ENCODE data around the gene PPP1R15A.
"Not testable (repeated sequence)": the region's sequence is repeated elsewhere in the genome, so short reads cannot be mapped to it uniquely, and the experiment has no call there.

The PPP1R15A gene

GRCh38 chr19:48872182-48872883 is at the start of gene PPP1R15A:
Gene PPP1R15A (plus strand): TSS chr19:48872421. CDS start chr19:48873234, 813 bp downstream.
- DNase-seq (ENCODE audit: low read depth): peak; percentile 97

GRCh38 chr19:48822514-48822913 is 49.7 kb upstream of the PPP1R15A start:
- no peak for DNase-seq (ENCODE audit: low read depth)

DNA sequence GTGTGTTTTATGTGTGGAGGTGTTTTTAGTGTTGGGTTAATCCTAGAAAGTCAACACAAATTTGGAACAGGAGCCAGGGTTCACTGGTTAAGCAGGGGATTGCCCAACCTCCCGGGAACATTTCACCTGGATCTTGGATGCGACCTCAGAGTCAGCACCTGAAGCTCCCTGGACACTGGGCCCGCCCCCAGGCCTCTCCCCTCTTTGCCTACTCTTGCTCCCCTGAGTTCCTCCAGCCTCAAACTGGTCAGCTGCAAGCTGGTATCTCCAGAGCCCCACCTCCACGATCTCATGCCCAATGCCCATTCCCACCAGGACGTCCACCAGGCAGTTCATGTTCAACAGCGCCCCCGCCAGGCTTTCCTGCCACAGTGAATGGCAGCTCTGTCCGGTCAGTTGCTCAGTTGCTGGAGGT is 45.6 kb upstream of the PPP1R15A start:
- DNase-seq (ENCODE audit: low read depth): no peak

DNA sequence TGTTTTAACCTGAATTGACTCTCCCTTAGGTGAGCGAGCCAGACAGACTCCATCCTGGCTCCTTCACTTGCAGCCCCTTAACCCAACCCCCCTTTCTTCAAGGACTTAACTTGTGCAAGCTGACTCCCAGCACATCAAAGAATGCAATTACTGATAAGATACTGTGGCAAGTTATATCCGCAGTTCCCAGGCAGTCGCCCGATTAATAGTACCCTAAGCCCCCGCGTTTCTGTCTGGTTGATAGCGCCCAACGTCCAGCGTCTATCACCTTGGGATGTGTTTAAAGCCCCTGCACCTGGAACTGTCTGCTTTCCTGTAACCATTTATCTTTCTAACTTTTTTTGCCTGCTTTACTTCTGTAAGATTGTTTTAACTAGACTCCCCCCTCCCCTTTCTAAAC is 42.1 kb upstream of the PPP1R15A start:
- DNase-seq (ENCODE audit: low read depth): no peak

DNA sequence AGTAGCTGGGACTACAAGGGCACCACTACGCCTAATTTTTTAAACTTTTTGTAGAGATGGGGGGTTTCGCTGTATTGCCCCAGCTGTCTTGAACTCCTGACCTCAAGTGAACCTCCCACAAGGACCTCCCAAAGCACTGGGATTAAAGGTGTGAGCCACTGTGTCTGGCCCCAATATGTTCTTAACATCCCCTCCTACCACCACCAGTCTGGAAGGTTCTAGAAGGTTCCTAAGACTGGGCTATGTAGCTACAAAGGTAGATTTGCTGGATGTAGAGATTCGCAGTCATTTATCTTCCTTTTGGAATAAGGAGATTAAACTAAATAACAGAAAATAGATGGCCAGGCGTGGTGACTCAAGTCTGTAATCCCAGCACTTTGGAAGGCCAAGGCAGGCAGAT is 41.3 kb upstream of the PPP1R15A start:
- no peak for DNase-seq (ENCODE audit: low read depth)

DNA sequence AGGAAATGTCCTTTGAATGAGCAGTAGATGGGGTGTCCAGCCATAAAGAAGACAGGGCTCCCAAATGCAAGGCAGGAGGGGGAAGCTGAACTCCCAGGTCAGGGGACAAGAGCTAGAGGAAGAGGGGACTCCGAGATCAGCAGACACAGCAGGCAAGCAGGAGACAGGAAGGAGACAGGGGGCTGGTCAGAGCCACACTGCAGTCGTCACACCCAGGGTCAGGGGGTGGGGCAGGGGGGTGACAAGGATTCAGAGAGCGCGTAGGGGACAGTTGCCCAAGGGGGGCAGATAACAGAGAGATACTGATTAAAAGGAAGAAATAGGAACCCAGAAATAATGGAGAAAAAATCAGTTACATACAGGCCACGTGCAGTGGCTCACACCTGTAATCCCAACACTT is 39.2 kb upstream of the PPP1R15A start:
- DNase-seq (ENCODE audit: low read depth): no peak

- no peak for DNase-seq (ENCODE audit: low read depth)
Measured at GRCh38 chr19:48833977-48834376, 38.2 kb upstream of the PPP1R15A start.

- peak; percentile 85 for DNase-seq (ENCODE audit: low read depth)
Measured at GRCh38 chr19:48835734-48836088, 36.5 kb upstream of the PPP1R15A start.

- no peak for DNase-seq (ENCODE audit: low read depth)
Measured at GRCh38 chr19:48836089-48837017, 35.9 kb upstream of the PPP1R15A start, which contains the start of gene HSD17B14. Gene HSD17B14 (minus strand): TSS chr19:48836491. CDS start chr19:48836411, 80 bp downstream.

- peak; percentile 53 for DNase-seq (ENCODE audit: low read depth)
Measured at GRCh38 chr19:48837051-48837524, 35.1 kb upstream of the PPP1R15A start.

DNA sequence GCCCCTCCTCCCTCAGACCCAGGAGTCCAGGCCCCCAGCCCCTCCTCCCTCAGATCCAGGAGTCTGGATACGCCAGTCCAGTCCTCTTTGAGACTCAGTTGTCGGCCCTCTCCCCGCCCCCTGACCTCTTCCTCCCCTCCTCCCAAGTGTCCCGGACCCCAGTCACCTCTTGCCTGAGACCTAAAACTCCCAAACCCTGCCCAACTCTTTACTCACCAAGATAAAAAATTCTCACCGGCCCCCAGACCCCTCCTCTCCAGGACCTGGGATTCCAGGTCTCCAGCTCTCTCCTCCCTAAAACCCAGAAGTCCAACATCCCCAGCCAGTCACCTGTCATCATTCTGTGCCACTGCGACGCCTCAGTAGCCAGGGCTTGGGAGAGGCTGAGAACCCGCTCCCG is 34.5 kb upstream of the PPP1R15A start:
- no peak for DNase-seq (ENCODE audit: low read depth)

GRCh38 chr19:48841047-48841446 is 31.2 kb upstream of the PPP1R15A start:
- no peak for DNase-seq (ENCODE audit: low read depth)

GRCh38 chr19:48841571-48841970 is 30.6 kb upstream of the PPP1R15A start:
- no peak for DNase-seq (ENCODE audit: low read depth)

DNA sequence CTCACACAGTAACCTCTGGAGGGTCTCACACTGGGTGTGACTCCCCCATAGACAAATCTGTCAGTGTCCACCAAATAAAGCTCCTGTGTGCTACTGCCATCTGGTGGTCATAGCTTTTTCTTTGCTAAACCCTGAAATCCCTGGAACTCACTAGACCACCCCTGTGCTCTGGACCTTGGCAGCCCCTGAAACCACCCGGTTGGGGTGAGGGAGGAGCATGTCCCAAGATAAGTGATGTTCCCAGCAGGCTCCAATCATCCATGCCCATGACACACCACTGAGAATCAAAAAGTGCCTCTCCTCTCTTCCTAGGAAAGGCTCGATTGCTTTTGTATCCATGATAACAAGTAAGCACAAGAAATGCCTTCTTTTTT is 29.4 kb upstream of the PPP1R15A start:
- DNase-seq (ENCODE audit: low read depth): no peak

DNA sequence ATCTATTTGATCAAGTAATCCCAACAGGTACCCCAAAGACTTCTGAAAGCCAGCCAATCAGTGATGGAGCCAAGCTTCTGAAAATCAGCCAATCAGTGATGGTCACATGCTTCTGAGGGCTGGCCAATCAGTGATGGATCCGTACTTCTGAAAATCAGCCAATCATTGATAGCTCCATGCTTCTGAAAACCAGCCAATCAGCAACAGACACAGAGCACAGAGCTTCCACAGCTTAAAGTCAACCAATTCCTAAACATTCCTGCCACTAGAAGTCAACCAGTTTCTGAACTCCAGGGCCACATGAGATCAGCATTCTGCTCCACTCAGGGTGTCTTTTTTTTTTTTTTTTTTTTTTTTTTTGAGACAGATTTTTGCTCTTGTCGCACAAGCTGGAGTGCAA is 27.7 kb upstream of the PPP1R15A start:
- DNase-seq (ENCODE audit: low read depth): no peak

- DNase-seq (ENCODE audit: low read depth): no peak
Measured at GRCh38 chr19:48845384-48845783, 26.8 kb upstream of the PPP1R15A start.

DNA sequence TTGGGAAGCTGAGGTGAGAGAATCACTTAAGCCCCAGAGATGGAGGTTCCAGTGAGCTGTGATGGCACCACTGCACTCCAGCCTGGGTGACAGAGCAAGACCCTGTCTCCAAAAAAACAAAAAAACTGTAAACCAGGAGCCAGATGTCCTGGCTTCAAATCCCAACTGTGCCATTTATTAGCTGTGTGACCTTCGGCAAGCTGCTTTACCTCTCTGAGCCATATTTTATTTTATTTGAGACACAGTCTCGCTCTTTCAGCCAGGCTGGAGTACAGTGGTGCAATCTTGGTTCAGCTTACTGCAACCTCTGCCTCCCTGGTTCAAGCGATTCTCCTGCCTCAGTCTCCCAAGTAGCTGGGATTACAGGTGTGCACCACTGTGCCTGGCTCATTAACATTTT is 25.6 kb upstream of the PPP1R15A start:
- DNase-seq (ENCODE audit: low read depth): not testable (repeated sequence)

GRCh38 chr19:48852292-48852691 is 19.9 kb upstream of the PPP1R15A start:
- no peak for DNase-seq (ENCODE audit: low read depth)

GRCh38 chr19:48853483-48853882 is 18.7 kb upstream of the PPP1R15A start:
- DNase-seq (ENCODE audit: low read depth): no peak

DNA sequence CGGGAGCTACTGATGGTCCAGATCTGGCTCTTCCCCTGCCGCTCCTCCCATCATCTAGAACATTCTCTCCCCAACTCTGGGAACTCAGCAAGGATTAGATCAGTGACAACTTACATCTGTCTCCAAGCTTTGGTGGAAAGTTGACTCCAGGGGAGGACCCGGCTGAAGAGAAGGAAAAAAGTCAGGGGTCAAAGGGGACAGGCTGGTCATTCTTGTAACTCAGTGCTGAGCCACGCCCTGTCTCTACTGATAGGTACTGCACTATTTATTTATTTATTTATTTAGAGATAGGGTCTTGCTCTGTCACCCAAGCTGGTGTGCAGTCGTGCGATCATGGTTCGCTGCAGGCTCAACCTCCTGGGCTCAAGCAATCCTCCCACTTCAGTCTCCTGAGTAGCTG is 18.1 kb upstream of the PPP1R15A start:
- no peak for DNase-seq (ENCODE audit: low read depth)

GRCh38 chr19:48856921-48857320 is 15.3 kb upstream of the PPP1R15A start:
- DNase-seq (ENCODE audit: low read depth): no peak

DNA sequence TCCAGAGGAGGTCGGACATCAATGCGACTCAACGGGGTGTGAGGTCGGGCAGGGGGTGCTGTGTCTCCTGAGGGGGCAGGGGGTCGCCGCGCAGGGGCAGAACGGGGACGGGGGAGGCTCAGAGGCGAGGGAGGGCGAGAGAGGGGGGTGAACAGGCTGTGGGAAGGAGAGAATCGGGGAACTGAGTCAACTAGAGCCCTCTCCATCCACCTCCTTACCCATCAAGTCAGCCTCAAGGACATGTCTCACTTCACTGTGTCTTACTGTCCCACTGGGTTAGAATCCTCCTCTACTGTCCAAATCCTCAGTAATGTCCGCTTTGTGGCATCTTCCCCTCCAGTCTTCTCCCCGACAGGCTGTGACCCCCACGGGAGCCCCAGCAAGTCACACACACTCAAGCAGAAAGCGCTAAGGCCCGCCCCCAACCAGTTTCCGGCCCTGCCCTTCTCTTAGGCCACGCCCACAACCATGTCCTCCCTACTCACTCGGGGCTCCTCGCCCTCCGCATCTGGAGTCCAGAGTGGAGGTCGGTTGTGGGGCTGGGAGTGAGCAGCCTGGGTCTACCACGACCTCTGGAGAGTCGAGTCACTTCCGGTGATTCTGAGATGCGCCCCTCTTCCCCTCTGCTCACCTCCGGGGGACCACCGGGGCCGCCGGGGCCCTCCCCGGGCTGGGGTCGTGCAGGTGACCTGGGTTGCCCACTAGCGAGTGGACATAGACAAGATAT is 13.1 kb upstream of the PPP1R15A start:
- DNase-seq (ENCODE audit: low read depth): peak; percentile 77
